Subcutaneous adipose tissue (tissue), 4 donors: ENCODE results near the gene NAALADL2. TPM values are rescaled to one million over a fixed set of nuclear protein-coding genes. Genes with fewer than 3 reads are reported as not detected.

Experiments
- CTCF ChIP-seq: fragments of 450-650 bp; IDR thresholded peaks from one replicate; pipeline ENCODE4 v1.5.1; 2016; ENCODE audit warnings: low read depth, mild to moderate bottlenecking, control low read depth, antibody characterized with exemption, moderate library complexity
- total RNA-seq, 4 donors: library from RNA; depleted of rRNA; stranded (reverse); fragments of >200 nt; gene quantifications; one replicate each; pipeline ENCODE4 v1.1.0, GENCODE V29; 2016

The NAALADL2 gene
- total RNA-seq, 4 donors from 2014 or later, result 9.4 to 18.1 (median 11.8) TPM

- TF ChIP-seq CTCF, result no peak
Observed at GRCh38 chr3:175153595-175153994, 294.5 kb downstream of the NAALADL2 start.

- TF ChIP-seq CTCF, result no peak
Observed at GRCh38 chr3:175155172-175155571, 296.0 kb downstream of the NAALADL2 start.

- TF ChIP-seq CTCF, result no peak
Observed at GRCh38 chr3:175159202-175159601, 300.1 kb downstream of the NAALADL2 start.

GRCh38 chr3:175161291-175161690 lies 302.2 kb downstream of the NAALADL2 start:
- TF ChIP-seq CTCF, result no peak

- TF ChIP-seq CTCF, result no peak
Observed at GRCh38 chr3:175163686-175164085, 304.6 kb downstream of the NAALADL2 start.

GRCh38 chr3:175176556-175176955 lies 317.4 kb downstream of the NAALADL2 start:
- no peak for TF ChIP-seq CTCF

- TF ChIP-seq CTCF, result no peak
Observed at GRCh38 chr3:175179055-175179454, 319.9 kb downstream of the NAALADL2 start.
